ENCODE data around the gene KCNJ6.

DNA sequence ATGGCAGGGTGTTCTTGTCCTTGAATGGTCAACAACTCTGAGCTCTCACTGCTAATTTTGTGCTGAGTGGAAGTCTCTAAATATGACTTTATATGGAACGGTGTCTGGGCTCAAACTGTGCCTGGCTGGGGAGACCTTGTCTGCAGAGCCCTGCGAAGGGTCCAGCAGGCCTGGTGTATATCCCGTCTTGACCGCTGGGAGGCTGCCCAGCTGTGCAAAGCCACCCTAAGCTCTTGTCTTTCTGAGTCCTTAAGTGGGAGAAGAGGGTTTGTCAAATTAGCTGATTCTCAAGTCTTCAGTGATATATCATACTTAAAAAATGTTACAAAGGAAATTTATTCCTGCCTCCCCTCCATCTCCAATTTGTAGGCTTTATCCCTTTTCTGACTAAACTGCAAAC, 198.7 kb downstream of the KCNJ6 start:
- TF ChIP-seq, protein P1, sequence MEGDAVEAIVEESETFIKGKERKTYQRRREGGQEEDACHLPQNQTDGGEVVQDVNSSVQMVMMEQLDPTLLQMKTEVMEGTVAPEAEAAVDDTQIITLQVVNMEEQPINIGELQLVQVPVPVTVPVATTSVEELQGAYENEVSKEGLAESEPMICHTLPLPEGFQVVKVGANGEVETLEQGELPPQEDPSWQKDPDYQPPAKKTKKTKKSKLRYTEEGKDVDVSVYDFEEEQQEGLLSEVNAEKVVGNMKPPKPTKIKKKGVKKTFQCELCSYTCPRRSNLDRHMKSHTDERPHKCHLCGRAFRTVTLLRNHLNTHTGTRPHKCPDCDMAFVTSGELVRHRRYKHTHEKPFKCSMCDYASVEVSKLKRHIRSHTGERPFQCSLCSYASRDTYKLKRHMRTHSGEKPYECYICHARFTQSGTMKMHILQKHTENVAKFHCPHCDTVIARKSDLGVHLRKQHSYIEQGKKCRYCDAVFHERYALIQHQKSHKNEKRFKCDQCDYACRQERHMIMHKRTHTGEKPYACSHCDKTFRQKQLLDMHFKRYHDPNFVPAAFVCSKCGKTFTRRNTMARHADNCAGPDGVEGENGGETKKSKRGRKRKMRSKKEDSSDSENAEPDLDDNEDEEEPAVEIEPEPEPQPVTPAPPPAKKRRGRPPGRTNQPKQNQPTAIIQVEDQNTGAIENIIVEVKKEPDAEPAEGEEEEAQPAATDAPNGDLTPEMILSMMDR (IDR thresholded peaks at IDR 0.05) = no peak
- no peak for TF ChIP-seq POLR2AphosphoS5 (IDR thresholded peaks at IDR 0.05)
